Colonic mucosa (tissue), 4 donors: ENCODE measurements around the gene KDM6A. TPM values are rescaled to one million over a fixed set of nuclear protein-coding genes. Genes with fewer than 3 reads are reported as not detected.
"Not testable (repeated sequence)": the region's sequence is repeated elsewhere in the genome, so short reads cannot be mapped to it uniquely, and the experiment has no call there.

Experiments
- DNase-seq: peaks from one replicate; pipeline ENCODE4 v3.0.0-alpha.2; 2020
- H3K27ac ChIP-seq: fragments of 200-600 bp; one replicate; pipeline ENCODE4 v1.8.0; 2021
- H3K27me3 ChIP-seq: fragments of 200-600 bp; one replicate; pipeline ENCODE4 v1.8.0; 2021
- H3K36me3 ChIP-seq: fragments of 200-600 bp; one replicate; pipeline ENCODE4 v1.8.0; 2021
- H3K4me1 ChIP-seq: fragments of 200-600 bp; one replicate; pipeline ENCODE4 v1.8.0; 2021; ENCODE audit warnings: mild to moderate bottlenecking
- H3K4me3 ChIP-seq: fragments of 200-600 bp; one replicate; pipeline ENCODE4 v1.8.0; 2021
- H3K9ac ChIP-seq, 2 donors: one replicate each; pipeline ENCODE4 v1.7.0; 2013; ENCODE audit warnings: control low read depth in 2 of 2, low read depth in 2 of 2, low read length in 2 of 2
- H3K9me3 ChIP-seq: fragments of 200-600 bp; one replicate; pipeline ENCODE4 v1.8.0; 2021
- intact Hi-C: fragments of 100-400 bp; cut with DNase I; formaldehyde crosslinking; loops from one replicate; pipeline ENCODE4 v1.14.1; 2022
- total RNA-seq, 2 donors: library from RNA; stranded (reverse); fragmentation: NEBNext Ultra II Directional in 1 of 2; extraction: Animal tissue kit (Norgen Biotek cat#: 25700) in 1 of 2; gene quantifications; one replicate each; pipeline ENCODE4 v1.2.1, GENCODE V29; 2021
- TF ChIP-seq, protein P1 (sequence below): fragments of 200-600 bp; IDR thresholded peaks from one replicate; pipeline ENCODE4 v1.8.0; 2022; ENCODE audit warnings: antibody characterized with exemption, mild to moderate bottlenecking
- donor health status: healthy.
- donor health status: DM: no; HTN: no; CAD: no.
- donor health status: DM: no; HTN: no; CAD: no.

The KDM6A gene
- total RNA-seq, 2 donors from 2014 or later = 31.6 to 45.3 TPM

DNA sequence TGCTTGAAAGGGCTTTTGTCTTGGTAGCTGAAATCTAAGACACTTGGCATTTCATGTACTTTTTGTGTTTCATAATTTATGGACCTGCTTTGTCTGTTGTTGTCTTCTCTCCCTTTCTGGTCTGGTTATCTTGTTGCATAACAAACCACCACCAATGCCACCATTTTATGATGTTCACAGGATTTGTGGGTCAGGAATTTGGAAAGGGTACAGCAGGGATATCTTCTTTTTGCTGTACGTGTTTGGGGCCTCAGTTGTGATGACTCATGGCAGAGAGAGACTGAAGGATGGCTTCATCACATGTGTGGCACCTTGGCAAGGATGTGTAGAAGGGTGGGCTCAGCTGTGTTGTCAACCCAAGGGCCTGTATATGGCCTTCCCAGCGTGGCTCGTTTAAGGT, 35.2 kb downstream of the KDM6A start:
- Histone ChIP-seq H3K9ac (no peak overlapping the region), H3K27me3 (no peaks in the 10 kb centered on the region), H3K36me3 (no peaks in the 10 kb centered on the region), H3K4me3 (no peak overlapping the region), H3K27ac (no peak overlapping the region), H3K4me1 (no peaks in the 10 kb centered on the region), H3K9me3 (no peaks in the 10 kb centered on the region)
- TF ChIP-seq, protein P1, sequence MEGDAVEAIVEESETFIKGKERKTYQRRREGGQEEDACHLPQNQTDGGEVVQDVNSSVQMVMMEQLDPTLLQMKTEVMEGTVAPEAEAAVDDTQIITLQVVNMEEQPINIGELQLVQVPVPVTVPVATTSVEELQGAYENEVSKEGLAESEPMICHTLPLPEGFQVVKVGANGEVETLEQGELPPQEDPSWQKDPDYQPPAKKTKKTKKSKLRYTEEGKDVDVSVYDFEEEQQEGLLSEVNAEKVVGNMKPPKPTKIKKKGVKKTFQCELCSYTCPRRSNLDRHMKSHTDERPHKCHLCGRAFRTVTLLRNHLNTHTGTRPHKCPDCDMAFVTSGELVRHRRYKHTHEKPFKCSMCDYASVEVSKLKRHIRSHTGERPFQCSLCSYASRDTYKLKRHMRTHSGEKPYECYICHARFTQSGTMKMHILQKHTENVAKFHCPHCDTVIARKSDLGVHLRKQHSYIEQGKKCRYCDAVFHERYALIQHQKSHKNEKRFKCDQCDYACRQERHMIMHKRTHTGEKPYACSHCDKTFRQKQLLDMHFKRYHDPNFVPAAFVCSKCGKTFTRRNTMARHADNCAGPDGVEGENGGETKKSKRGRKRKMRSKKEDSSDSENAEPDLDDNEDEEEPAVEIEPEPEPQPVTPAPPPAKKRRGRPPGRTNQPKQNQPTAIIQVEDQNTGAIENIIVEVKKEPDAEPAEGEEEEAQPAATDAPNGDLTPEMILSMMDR = no peak
- intact Hi-C loops = no loop called here
- DNase-seq = no peak

DNA sequence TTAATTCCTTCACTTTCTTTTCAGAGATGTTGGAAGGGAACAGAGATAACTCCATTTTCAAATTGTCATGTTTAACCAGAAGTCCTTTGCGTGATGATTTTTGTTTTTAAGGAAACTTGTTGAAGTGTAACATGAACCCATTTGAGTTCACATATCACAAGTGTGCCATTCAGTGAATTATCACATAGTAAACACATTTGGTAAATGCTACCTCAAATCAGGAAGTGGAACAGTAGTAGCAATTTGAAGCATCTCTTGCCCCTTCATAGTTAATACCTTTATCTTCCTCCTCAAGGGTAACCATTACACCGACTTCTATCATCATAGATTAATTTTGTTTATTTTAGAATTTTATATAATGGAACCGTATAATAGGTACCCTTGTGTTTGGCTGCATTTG, 35.8 kb downstream of the KDM6A start:
- no peaks in the 10 kb centered on the region for H3K4me1 ChIP-seq
- TF ChIP-seq, protein P1 = no peak
- H3K27ac ChIP-seq = no peak overlapping the region
- DNase-seq = no peak
- intact Hi-C loops = no loop called here
- H3K36me3 ChIP-seq = no peaks in the 10 kb centered on the region
- H3K9ac ChIP-seq = no peak overlapping the region
- no peak overlapping the region for H3K4me3 ChIP-seq
- H3K27me3 ChIP-seq = no peaks in the 10 kb centered on the region
- H3K9me3 ChIP-seq = no peaks in the 10 kb centered on the region

GRCh38 chrX:44910508-44910907, 37.5 kb downstream of the KDM6A start:
- H3K4me1 ChIP-seq, H3K9ac ChIP-seq, H3K4me3 ChIP-seq, H3K27ac ChIP-seq, intact Hi-C loops, H3K36me3 ChIP-seq, H3K9me3 ChIP-seq, H3K27me3 ChIP-seq, DNase-seq: not testable (repeated sequence)

- H3K4me1 ChIP-seq, H3K9me3 ChIP-seq, H3K4me3 ChIP-seq, H3K27ac ChIP-seq, H3K36me3 ChIP-seq, DNase-seq, H3K27me3 ChIP-seq, intact Hi-C loops, H3K9ac ChIP-seq: not testable (repeated sequence)
Measured at GRCh38 chrX:44911074-44911600, 38.1 kb downstream of the KDM6A start.

GRCh38 chrX:44913656-44914531, 40.9 kb downstream of the KDM6A start:
- DNase-seq = no peak
- H3K9ac ChIP-seq = no peak overlapping the region
- no peaks in the 10 kb centered on the region for H3K36me3 ChIP-seq
- intact Hi-C loops = no loop called here
- H3K4me3 ChIP-seq = no peak overlapping the region
- no peaks in the 10 kb centered on the region for H3K27me3 ChIP-seq
- H3K9me3 ChIP-seq = no peaks in the 10 kb centered on the region
- TF ChIP-seq, protein P1 = no peak
- no peak overlapping the region for H3K27ac ChIP-seq
- no peaks in the 10 kb centered on the region for H3K4me1 ChIP-seq

DNA sequence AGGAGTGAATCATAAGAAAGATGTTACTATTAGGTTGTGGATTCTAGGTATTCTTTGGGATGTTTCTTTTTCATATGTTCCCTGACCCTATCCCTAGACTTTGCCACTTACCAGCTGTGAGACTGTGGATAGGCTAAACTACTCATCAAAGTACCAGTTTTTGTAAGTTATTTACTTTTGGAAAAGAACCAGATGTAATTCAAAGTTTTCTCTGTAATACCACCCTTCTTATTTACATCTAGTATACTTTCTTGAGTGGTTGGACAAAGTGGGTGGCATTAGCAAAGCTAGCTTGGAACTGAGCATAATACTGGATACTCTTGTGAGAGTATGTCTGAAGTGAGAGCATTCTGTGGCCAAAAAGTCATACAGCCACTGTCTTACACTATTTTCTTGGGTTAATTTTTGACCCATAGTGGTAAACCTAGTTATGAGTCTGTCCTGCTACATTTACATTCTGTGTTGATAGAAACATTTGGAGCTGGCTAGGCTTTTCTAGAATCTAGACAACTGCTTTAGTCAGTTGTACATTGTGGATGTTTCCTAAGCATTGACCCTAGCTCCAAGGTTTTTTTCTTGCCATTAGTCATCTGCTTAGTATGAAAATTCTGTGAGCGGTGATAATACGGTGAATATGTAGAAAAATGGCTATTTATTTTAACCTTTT, 41.7 kb downstream of the KDM6A start:
- Histone ChIP-seq H3K9me3 (no peaks in the 10 kb centered on the region), H3K9ac (no peak overlapping the region), H3K27me3 (no peaks in the 10 kb centered on the region), H3K27ac (no peak overlapping the region), H3K36me3 (no peaks in the 10 kb centered on the region), H3K4me3 (no peak overlapping the region), H3K4me1 (no peaks in the 10 kb centered on the region)
- TF ChIP-seq, protein P1 = no peak
- intact Hi-C loops = no loop called here
- DNase-seq = no peak
